ENCODE data around the gene LIAS.

LIAS gene

DNA sequence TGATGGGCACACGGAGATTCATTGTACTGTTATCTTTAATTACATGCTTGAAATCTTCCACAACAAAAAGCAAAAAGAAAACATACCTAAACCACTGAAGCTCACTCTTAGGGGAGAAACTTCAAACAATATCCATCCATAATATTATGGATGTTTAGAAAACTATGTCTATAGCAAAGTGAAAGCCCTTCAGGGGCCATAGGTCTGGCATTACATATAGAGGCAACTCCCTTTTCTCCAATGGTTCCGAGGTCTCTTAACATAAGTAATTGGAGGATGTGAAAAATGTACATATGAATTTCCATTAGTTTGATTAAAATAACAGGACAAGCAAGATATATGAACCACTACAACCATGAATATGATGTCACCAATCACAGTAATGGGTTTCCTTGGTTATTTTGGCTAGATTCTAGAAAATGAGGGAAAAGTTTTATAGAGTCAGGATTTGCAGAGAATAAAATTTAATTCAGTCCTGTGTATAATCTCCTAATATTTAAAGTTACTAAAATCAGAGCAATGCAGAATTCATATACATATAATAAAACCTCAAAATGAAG lies 57.6 kb downstream of the LIAS start:
- no peak for DNase-seq (ENCODE audit: low read depth)
- H3K4me3 ChIP-seq (ENCODE audit: low read depth, low read length) = no peak overlapping the region
- TF ChIP-seq, protein P1, sequence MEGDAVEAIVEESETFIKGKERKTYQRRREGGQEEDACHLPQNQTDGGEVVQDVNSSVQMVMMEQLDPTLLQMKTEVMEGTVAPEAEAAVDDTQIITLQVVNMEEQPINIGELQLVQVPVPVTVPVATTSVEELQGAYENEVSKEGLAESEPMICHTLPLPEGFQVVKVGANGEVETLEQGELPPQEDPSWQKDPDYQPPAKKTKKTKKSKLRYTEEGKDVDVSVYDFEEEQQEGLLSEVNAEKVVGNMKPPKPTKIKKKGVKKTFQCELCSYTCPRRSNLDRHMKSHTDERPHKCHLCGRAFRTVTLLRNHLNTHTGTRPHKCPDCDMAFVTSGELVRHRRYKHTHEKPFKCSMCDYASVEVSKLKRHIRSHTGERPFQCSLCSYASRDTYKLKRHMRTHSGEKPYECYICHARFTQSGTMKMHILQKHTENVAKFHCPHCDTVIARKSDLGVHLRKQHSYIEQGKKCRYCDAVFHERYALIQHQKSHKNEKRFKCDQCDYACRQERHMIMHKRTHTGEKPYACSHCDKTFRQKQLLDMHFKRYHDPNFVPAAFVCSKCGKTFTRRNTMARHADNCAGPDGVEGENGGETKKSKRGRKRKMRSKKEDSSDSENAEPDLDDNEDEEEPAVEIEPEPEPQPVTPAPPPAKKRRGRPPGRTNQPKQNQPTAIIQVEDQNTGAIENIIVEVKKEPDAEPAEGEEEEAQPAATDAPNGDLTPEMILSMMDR (IDR thresholded peaks at IDR 0.05; ENCODE audit: low read depth, low read length, missing control alignments) = no peak

DNA sequence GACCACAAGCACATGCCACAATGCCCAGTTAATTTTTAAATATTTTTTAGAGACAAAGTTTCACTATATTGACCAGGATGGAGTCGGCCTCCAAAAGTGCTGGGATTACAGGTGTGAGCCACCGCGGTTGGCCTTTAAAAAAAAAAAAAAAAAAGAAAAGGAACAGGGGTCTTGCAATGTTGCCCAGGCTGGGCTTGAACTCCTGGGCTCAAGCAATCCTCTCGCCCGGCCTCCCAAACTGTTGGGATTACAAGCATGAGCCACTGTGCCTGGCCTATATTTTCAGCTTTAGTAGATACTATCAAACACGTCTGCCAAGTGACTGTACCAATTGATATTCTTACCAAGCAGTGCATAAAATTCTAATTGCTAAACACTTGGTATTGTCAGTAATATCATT lies 59.6 kb downstream of the LIAS start:
- no peak overlapping the region for H3K4me3 ChIP-seq (ENCODE audit: low read depth, low read length)
- DNase-seq (ENCODE audit: low read depth) = no peak
- TF ChIP-seq, protein P1 (IDR thresholded peaks at IDR 0.05; ENCODE audit: low read depth, low read length, missing control alignments) = no peak

DNA sequence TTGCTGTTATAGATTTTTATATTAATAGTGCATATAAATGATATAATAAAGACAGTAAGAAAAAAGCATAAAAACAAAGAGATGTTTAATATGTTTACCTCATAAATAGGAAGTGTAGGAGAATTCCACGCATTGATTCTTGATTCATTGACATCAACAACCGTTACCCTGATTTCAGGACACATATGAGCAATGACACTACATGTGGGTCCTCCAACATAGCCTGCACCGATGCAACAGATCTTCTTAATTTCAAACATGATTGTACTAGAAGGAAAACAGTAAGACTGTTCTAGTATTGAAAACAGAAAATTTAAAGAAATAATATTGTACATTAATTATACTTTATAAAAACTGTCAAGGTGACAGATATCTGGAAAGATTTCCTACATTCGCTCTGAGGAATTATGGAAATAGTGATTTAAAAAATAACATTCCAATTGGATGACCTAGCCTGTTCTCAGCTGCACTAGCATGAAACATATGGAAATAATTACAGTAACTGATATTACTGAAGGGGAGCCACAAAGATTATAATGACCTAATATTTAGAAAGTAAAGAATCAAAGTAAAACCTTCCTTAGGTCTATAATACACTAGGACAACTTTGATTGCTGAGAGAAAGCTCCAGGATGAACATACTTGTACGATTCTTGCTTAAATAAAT lies 62.5 kb downstream of the LIAS start:
- DNase-seq (ENCODE audit: low read depth) = no peak
- no peak overlapping the region for H3K4me3 ChIP-seq (ENCODE audit: low read depth, low read length)
- TF ChIP-seq, protein P1 (IDR thresholded peaks at IDR 0.05; ENCODE audit: low read depth, low read length, missing control alignments) = no peak

- TF ChIP-seq, protein P1 (IDR thresholded peaks at IDR 0.05; ENCODE audit: low read depth, low read length, missing control alignments) = no peak
- H3K4me3 ChIP-seq (ENCODE audit: low read depth, low read length) = no peak overlapping the region
- DNase-seq (ENCODE audit: low read depth) = no peak
These were observed 63.2 kb downstream of the LIAS start for GRCh38 chr4:39522068-39522467.

GRCh38 chr4:39524161-39524957 lies 65.5 kb downstream of the LIAS start:
- no peak for DNase-seq (ENCODE audit: low read depth)
- TF ChIP-seq, protein P1 (IDR thresholded peaks at IDR 0.05; ENCODE audit: low read depth, low read length, missing control alignments) = no peak
- H3K4me3 ChIP-seq (ENCODE audit: low read depth, low read length) = no peak overlapping the region

- H3K4me3 ChIP-seq (ENCODE audit: low read depth, low read length) = peak overlapping the region; percentile 95
- DNase-seq (ENCODE audit: low read depth) = no peak
- TF ChIP-seq, protein P1 (IDR thresholded peaks at IDR 0.05; ENCODE audit: low read depth, low read length, missing control alignments) = no peak
These were observed 67.2 kb downstream of the LIAS start for GRCh38 chr4:39525822-39526690.

All from GM12864 (cell line).